Mesenchymal stem cell (in vitro differentiated cells and primary cell): Measurements from ENCODE around the gene TRAPPC10.
A peak's percentile ranks its signal among the peaks of the same experiment; 100 is the strongest.

Source experiments
- DNase-seq: peaks from one replicate; pipeline ENCODE4 v3.0.0-alpha.2; 2013
- H2AFZ ChIP-seq: one replicate; pipeline ENCODE4 v1.6.1; 2013; ENCODE audit warnings: low read depth, mild to moderate bottlenecking, control low read depth, inconsistent platforms, low read length, moderate library complexity
- H2AK5ac ChIP-seq: 2 replicates; pipeline ENCODE4 v1.6.1; 2013; ENCODE audit warnings: low read length, moderate library complexity, mild to moderate bottlenecking, inconsistent platforms; ENCODE audit not compliant: severe bottlenecking
- H2BK120ac ChIP-seq: one replicate; pipeline ENCODE4 v1.6.1; 2013; ENCODE audit warnings: low read depth, mild to moderate bottlenecking, inconsistent platforms, low read length, moderate library complexity
- H2BK12ac ChIP-seq, 2 experiments: one replicate each; pipeline ENCODE4 v1.6.1; 2013; ENCODE audit warnings: inconsistent platforms in 2 of 2, low read length in 2 of 2, mild to moderate bottlenecking in 2 of 2, moderate library complexity in 2 of 2, control low read depth in 1 of 2
- H2BK15ac ChIP-seq: one replicate; pipeline ENCODE4 v1.6.1; 2013; ENCODE audit warnings: mild to moderate bottlenecking, low read depth, inconsistent platforms; ENCODE audit not compliant: poor library complexity, severe bottlenecking
- H2BK5ac ChIP-seq: 2 replicates; pipeline ENCODE4 v1.6.1; 2013; ENCODE audit warnings: low read depth, mild to moderate bottlenecking, low read length, control low read depth, inconsistent platforms; ENCODE audit not compliant: poor library complexity, severe bottlenecking
- H3K14ac ChIP-seq, 2 experiments: one replicate each; pipeline ENCODE4 v1.6.1; 2013; ENCODE audit warnings: inconsistent platforms in 2 of 2, low read length in 2 of 2, control low read depth in 1 of 2, mild to moderate bottlenecking in 1 of 2, moderate library complexity in 1 of 2
- H3K18ac ChIP-seq, 2 experiments: one replicate each; pipeline ENCODE4 v1.6.1; 2013; ENCODE audit warnings: inconsistent platforms in 2 of 2, low read length in 2 of 2, control low read depth in 1 of 2, low read depth in 1 of 2, mild to moderate bottlenecking in 1 of 2
- H3K23ac ChIP-seq, 2 experiments: one replicate each; pipeline ENCODE4 v1.6.1; 2013; ENCODE audit warnings: inconsistent platforms in 2 of 2, low read length in 2 of 2, mild to moderate bottlenecking in 2 of 2, moderate library complexity in 2 of 2, control low read depth in 1 of 2
- H3K27ac ChIP-seq: 2 replicates; pipeline ENCODE4 v1.5.1; 2013; ENCODE audit warnings: mild to moderate bottlenecking, moderate library complexity, low read length, control low read depth, inconsistent platforms; ENCODE audit not compliant: poor library complexity, severe bottlenecking
- H3K27me3 ChIP-seq, 2 experiments: 2 replicates each; pipeline versions ENCODE4 v1.6.1 to v1.7.0; 2013; ENCODE audit warnings: low read length in 2 of 2, mild to moderate bottlenecking in 2 of 2, moderate library complexity in 2 of 2, control low read depth in 1 of 2, inconsistent platforms in 1 of 2; ENCODE audit not compliant: control insufficient read depth in 1 of 2, insufficient read depth in 1 of 2
- H3K36me3 ChIP-seq, 2 experiments: 2 replicates each; pipeline versions ENCODE4 v1.6.1 to v1.7.0; 2013; ENCODE audit warnings: low read length in 2 of 2, control low read depth in 1 of 2, inconsistent platforms in 1 of 2, low read depth in 1 of 2, mild to moderate bottlenecking in 1 of 2; ENCODE audit not compliant: insufficient read depth in 2 of 2, control insufficient read depth in 1 of 2
- H3K4ac ChIP-seq, 2 experiments: one replicate each; pipeline ENCODE4 v1.6.1; 2013; ENCODE audit warnings: inconsistent platforms in 2 of 2, low read length in 2 of 2, mild to moderate bottlenecking in 2 of 2, moderate library complexity in 2 of 2, control low read depth in 1 of 2, low read depth in 1 of 2
- H3K4me1 ChIP-seq: 2 replicates; pipeline ENCODE4 v1.6.1; 2013; ENCODE audit warnings: low read depth, low read length, control low read depth; ENCODE audit not compliant: control insufficient read depth, insufficient read depth
- H3K4me2 ChIP-seq: 2 replicates; pipeline ENCODE4 v1.6.1; 2013; ENCODE audit warnings: low read length, mild to moderate bottlenecking, inconsistent platforms; ENCODE audit not compliant: poor library complexity, severe bottlenecking
- H3K4me3 ChIP-seq, 2 experiments: 2 replicates each; pipeline versions ENCODE4 v1.5.1 to v1.7.0; 2013; ENCODE audit warnings: low read length in 2 of 2, mild to moderate bottlenecking in 2 of 2, control low read depth in 1 of 2, low read depth in 1 of 2; ENCODE audit not compliant: insufficient read depth in 1 of 2
- H3K79me1 ChIP-seq: replicated peaks from 2 replicates; pipeline ENCODE4 v1.6.1; 2013; ENCODE audit warnings: mild to moderate bottlenecking, control low read depth, low read length, inconsistent platforms; ENCODE audit not compliant: poor library complexity, severe bottlenecking
- H3K9ac ChIP-seq: 2 replicates; pipeline ENCODE4 v1.7.0; 2013; ENCODE audit warnings: mild to moderate bottlenecking, low read length, moderate library complexity
- H3K9me3 ChIP-seq: 2 replicates; pipeline ENCODE4 v1.7.0; 2013; ENCODE audit warnings: mild to moderate bottlenecking, low read length; ENCODE audit not compliant: control insufficient read depth
- H4K8ac ChIP-seq: one replicate; pipeline ENCODE4 v1.6.1; 2013; ENCODE audit warnings: inconsistent platforms, mild to moderate bottlenecking, low read length, moderate library complexity
- H4K91ac ChIP-seq: one replicate; pipeline ENCODE4 v1.6.1; 2013; ENCODE audit warnings: mild to moderate bottlenecking, low read length, inconsistent platforms
- WGBS: methylation state at CpG from one replicate; pipeline ENCODE4 v1.1.7; 2013; ENCODE audit warnings: mixed read lengths; 5-methylcytosine and 5-hydroxymethylcytosine counted together

The TRAPPC10 gene

DNA sequence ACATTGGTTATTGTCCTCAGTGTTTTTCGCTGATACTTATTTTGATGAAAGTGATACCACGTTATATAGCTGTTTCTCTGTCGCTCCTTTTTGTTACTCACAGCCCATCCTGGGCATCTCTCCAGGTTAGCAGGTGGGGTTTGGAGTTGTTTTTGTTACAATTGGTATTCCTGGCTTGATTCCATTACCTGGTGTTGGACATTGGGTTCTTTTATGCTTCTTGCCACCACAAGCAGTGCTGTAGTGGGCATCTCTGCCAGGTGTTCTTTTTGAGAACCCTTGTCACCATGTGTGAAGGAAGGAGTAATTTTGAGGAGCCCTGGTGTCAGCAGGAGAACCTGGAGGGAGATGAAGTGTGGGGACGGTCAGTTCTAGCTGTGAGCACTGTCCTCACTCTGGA lies 47.6 kb downstream of the TRAPPC10 start:
- Histone ChIP-seq H3K27me3 (no peaks in the 10 kb centered on the region), H3K9ac (no peak overlapping the region), H3K36me3 (peaks cover 56 to 77% of the 10 kb centered on the region in 2 experiments), H2AFZ (no peak overlapping the region), H2BK15ac (no peak overlapping the region), H2AK5ac (no peak overlapping the region), H3K18ac (no peak overlapping the region), H3K4me2 (no peak overlapping the region), H3K14ac (no peak overlapping the region), H3K27ac (no peak overlapping the region), H4K91ac (no peak overlapping the region), H3K4me3 (no peak overlapping the region), H3K4me1 (peaks cover 12% of the 10 kb centered on the region), H2BK5ac (no peak overlapping the region), H3K23ac (no peak overlapping the region), H3K4ac (no peak overlapping the region), H3K9me3 (no peaks in the 10 kb centered on the region), H2BK12ac (no peak overlapping the region), H4K8ac (no peak overlapping the region), H3K79me1 (peaks cover 42% of the 10 kb centered on the region), H2BK120ac (no peak overlapping the region)
- 98% methylated on average over 4 of the region's 4 CpGs for WGBS
- no peak for DNase-seq

DNA sequence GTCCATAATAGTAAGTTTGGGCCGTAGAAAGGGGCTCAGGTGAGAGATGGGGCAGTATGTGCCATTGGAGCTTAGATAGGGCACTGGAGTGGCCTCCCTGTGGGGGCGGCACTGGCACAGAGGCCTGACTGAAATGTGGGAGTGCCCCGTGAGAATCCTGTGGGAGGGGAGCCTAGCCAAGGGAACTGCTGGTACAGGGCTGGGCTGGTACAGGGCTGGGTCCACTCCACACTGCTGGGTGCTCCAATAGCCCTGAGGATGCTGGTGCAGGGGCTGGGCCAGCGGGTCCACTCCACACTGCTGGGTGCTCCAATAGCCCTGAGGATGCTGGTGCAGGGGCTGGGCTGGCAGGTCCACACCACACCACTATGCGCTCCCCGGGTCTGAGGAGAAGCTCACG lies 50.3 kb downstream of the TRAPPC10 start:
- H3K23ac ChIP-seq: no peak overlapping the region
- H3K9me3 ChIP-seq: no peaks in the 10 kb centered on the region
- peaks cover 7% of the 10 kb centered on the region for H3K4me1 ChIP-seq
- no peak overlapping the region for H3K14ac ChIP-seq
- H2BK12ac ChIP-seq: no peak overlapping the region
- H3K9ac ChIP-seq: no peak overlapping the region
- no peak overlapping the region for H4K91ac ChIP-seq
- H3K79me1 ChIP-seq: peaks cover 47% of the 10 kb centered on the region
- no peak overlapping the region for H2AK5ac ChIP-seq
- H2BK5ac ChIP-seq: no peak overlapping the region
- H3K4me3 ChIP-seq: no peak overlapping the region
- no peak overlapping the region for H3K4ac ChIP-seq
- no peak overlapping the region for H3K18ac ChIP-seq
- peaks cover 60 to 76% of the 10 kb centered on the region in 2 experiments for H3K36me3 ChIP-seq
- no peak for DNase-seq
- no peak overlapping the region for H2AFZ ChIP-seq
- H3K27me3 ChIP-seq: no peaks in the 10 kb centered on the region
- WGBS: 96% methylated on average over 7 of the region's 7 CpGs
- no peak overlapping the region for H3K4me2 ChIP-seq
- H2BK15ac ChIP-seq: no peak overlapping the region
- no peak overlapping the region for H2BK120ac ChIP-seq
- H4K8ac ChIP-seq: no peak overlapping the region
- H3K27ac ChIP-seq: no peak overlapping the region

GRCh38 chr21:44063151-44063912 lies 51.2 kb downstream of the TRAPPC10 start:
- H3K14ac ChIP-seq: no peak overlapping the region
- H3K4me1 ChIP-seq: peaks cover 7% of the 10 kb centered on the region
- no peak overlapping the region for H3K18ac ChIP-seq
- no peak overlapping the region for H3K4ac ChIP-seq
- 97% methylated on average over 19 of the region's 19 CpGs for WGBS
- peak overlapping the region; percentile 32 for H4K8ac ChIP-seq
- no peaks in the 10 kb centered on the region for H3K9me3 ChIP-seq
- no peak overlapping the region for H3K4me2 ChIP-seq
- peaks cover 56 to 69% of the 10 kb centered on the region in 2 experiments for H3K36me3 ChIP-seq
- no peak overlapping the region for H2AK5ac ChIP-seq
- H2BK120ac ChIP-seq: no peak overlapping the region
- H4K91ac ChIP-seq: no peak overlapping the region
- no peak overlapping the region for H3K9ac ChIP-seq
- H3K27ac ChIP-seq: no peak overlapping the region
- H2BK12ac ChIP-seq: no peak overlapping the region
- H3K23ac ChIP-seq: no peak overlapping the region
- no peak overlapping the region for H2BK15ac ChIP-seq
- no peaks in the 10 kb centered on the region for H3K27me3 ChIP-seq
- peaks cover 47% of the 10 kb centered on the region for H3K79me1 ChIP-seq
- H3K4me3 ChIP-seq: no peak overlapping the region
- DNase-seq: no peak
- no peak overlapping the region for H2BK5ac ChIP-seq
- no peak overlapping the region for H2AFZ ChIP-seq

GRCh38 chr21:44064852-44065403 lies 52.8 kb downstream of the TRAPPC10 start:
- Histone ChIP-seq H3K4me1 (peaks cover 4% of the 10 kb centered on the region), H3K36me3 (peaks cover 50 to 64% of the 10 kb centered on the region in 2 experiments), H3K23ac (no peak overlapping the region), H3K4ac (no peak overlapping the region), H2BK12ac (no peak overlapping the region), H2AFZ (no peak overlapping the region), H2BK15ac (no peak overlapping the region), H4K8ac (no peak overlapping the region), H3K27ac (no peak overlapping the region), H2BK120ac (no peak overlapping the region), H3K4me2 (no peak overlapping the region), H4K91ac (no peak overlapping the region), H3K79me1 (peaks cover 39% of the 10 kb centered on the region), H3K27me3 (no peaks in the 10 kb centered on the region), H3K9me3 (no peaks in the 10 kb centered on the region), H2BK5ac (no peak overlapping the region), H3K9ac (no peak overlapping the region), H3K14ac (no peak overlapping the region), H3K18ac (no peak overlapping the region), H3K4me3 (no peak overlapping the region), H2AK5ac (no peak overlapping the region)
- 95% methylated on average over 13 of the region's 13 CpGs for WGBS
- no peak for DNase-seq
